PC-3 (cell line): ENCODE measurements around the gene KCNC1.

Experiments used
- EZH2 ChIP-seq: fragments of 300-600 bp; sonication (generic); IDR thresholded peaks from one replicate; pipeline ENCODE4 v1.6.1; 2017; ENCODE audit warnings: antibody characterized with exemption, mild to moderate bottlenecking, low read length; ENCODE audit not compliant: unreplicated experiment
- TF ChIP-seq, protein P1 (sequence below): fragments of 300-600 bp; sonication (generic); conservative IDR thresholded peaks from 2 replicates; pipeline ENCODE4 v1.5.1; 2017; ENCODE audit warnings: antibody characterized with exemption, low read depth, mild to moderate bottlenecking, low read length

DNA sequence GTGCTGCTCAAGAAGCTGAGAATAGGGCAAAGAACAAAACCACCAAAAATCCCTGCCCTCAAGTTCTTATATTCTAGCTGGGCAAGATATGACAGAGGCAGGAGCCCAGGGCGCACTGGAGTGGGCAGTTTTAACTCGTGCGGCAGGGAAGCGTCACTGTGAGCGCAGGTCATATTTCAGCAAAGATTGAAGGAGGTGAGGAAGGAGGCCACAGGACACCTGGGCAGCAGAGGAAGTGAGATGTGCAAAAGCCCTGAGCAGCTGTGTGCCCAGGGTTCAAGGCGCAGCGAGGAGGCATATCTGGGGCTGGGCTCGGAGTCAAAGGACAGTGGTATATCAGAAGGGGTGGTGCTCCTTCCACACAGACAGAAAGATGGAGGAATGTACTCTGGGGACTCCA lies 13.5 kb downstream of the KCNC1 start:
- TF ChIP-seq, protein P1, sequence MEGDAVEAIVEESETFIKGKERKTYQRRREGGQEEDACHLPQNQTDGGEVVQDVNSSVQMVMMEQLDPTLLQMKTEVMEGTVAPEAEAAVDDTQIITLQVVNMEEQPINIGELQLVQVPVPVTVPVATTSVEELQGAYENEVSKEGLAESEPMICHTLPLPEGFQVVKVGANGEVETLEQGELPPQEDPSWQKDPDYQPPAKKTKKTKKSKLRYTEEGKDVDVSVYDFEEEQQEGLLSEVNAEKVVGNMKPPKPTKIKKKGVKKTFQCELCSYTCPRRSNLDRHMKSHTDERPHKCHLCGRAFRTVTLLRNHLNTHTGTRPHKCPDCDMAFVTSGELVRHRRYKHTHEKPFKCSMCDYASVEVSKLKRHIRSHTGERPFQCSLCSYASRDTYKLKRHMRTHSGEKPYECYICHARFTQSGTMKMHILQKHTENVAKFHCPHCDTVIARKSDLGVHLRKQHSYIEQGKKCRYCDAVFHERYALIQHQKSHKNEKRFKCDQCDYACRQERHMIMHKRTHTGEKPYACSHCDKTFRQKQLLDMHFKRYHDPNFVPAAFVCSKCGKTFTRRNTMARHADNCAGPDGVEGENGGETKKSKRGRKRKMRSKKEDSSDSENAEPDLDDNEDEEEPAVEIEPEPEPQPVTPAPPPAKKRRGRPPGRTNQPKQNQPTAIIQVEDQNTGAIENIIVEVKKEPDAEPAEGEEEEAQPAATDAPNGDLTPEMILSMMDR = no peak
- no peak for TF ChIP-seq EZH2
